Right lobe of liver (tissue), 4 donors: ENCODE measurements around the gene ZFPM1.

ENCODE experiments used
- POLR2A ChIP-seq: fragments of 450-650 bp; IDR thresholded peaks from one replicate; pipeline ENCODE4 v1.6.1; 2017; ENCODE audit warnings: antibody characterized with exemption, mild to moderate bottlenecking
- TF ChIP-seq, protein P1 (sequence below), 4 donors: fragments of 200-600 bp in 3 of 4; fragments of 450-650 bp in 1 of 4; IDR thresholded peaks; one replicate each; pipeline versions ENCODE4 v1.5.1 to v1.8.0; 2016 to 2022; ENCODE audit warnings: antibody characterized with exemption in 4 of 4, mild to moderate bottlenecking in 2 of 4
- donor health status: DM: no; HTN: no; CAD: no.
- donor health status: DM: no; HTN: no; CAD: no.
- donor health status: DM: no; HTN: yes; CAD: no.

DNA sequence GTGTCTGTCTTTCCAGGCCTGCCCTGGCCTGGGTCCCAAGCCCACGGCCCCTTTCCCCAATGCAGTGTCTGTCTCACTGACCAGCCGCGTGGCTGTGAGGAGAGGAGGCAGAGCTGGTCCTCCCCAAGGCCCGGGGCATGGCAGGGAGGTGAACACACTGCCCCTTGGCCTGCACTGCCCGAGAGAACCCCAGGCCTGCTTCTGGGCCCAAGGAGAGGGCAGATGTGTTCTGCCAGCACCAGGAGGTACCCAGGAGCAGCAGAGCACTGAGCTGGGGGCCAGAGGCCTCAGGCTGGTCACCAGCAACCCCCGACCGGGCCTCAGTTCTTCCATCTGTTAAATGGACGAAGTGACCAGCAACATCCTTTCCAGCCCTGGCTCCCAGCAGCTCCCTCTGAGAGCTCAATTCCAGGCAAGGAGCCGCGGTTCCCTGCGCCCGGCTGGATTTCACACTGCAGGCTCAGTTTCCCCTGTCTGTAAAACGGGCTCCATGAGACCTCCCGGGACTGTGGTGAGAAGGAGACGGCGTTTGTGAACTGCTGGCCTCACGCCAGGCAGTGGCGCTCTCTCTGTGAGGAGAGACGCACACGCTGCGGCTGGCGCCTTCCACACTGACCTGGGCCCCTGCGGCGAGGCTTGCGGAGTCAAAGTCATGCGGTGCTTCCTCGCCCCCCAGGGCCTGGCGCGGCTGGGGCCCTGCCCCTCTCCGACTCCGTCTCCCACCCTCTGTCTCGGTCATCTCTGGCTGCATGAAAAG is 8.1 kb upstream of the ZFPM1 start:
- TF ChIP-seq, protein P1, sequence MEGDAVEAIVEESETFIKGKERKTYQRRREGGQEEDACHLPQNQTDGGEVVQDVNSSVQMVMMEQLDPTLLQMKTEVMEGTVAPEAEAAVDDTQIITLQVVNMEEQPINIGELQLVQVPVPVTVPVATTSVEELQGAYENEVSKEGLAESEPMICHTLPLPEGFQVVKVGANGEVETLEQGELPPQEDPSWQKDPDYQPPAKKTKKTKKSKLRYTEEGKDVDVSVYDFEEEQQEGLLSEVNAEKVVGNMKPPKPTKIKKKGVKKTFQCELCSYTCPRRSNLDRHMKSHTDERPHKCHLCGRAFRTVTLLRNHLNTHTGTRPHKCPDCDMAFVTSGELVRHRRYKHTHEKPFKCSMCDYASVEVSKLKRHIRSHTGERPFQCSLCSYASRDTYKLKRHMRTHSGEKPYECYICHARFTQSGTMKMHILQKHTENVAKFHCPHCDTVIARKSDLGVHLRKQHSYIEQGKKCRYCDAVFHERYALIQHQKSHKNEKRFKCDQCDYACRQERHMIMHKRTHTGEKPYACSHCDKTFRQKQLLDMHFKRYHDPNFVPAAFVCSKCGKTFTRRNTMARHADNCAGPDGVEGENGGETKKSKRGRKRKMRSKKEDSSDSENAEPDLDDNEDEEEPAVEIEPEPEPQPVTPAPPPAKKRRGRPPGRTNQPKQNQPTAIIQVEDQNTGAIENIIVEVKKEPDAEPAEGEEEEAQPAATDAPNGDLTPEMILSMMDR (IDR thresholded peaks at IDR 0.05) = no peak
- TF ChIP-seq POLR2A = no peak
